ENCODE results near the gene ADAMTS2. TPM values are rescaled to one million over a fixed set of nuclear protein-coding genes. Genes with fewer than 3 reads are reported as not detected.

The ADAMTS2 gene
- total RNA-seq, 1 experiment from 2014 or later: not detected

DNA sequence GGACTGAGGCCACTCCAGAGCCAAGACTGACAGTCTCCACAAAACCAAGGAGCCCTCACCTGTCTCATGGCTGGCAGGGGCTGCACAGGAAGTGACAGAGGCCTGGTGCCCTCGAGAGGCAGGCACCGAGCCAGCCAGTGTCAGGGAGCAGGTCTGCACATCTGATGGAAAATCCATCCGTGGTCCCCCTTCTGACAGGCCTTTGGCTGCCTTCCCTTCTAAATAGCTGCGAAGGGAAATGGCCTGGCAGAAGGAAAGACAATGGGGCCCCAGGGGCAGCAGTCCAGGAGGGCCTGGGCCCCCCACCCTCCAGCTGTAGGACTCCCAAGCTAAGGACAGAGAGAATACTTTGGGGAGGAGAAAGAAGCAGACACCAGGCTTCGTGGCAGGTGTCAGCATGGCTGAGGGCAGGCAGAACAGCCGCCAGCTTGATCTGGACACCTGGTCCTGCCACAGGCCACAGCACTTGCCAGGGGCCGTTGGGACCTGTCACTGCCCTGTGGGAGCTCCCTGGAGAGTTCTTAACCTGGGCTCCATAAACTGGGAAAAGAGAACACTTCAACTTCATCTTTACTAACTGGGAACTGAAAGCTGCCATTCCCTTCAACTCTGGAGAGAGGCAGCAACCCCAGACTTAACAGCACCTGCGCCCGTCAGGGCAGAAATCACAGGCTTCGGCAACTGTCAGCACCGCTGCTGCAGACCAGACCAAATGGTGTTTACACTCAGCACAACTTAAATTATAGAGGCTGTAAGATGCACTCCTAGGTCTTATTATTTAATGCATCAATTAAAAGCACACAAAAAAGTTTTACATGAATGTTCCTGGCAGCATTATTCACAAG, 22.0 kb downstream of the ADAMTS2 start:
- TF ChIP-seq, protein P1, sequence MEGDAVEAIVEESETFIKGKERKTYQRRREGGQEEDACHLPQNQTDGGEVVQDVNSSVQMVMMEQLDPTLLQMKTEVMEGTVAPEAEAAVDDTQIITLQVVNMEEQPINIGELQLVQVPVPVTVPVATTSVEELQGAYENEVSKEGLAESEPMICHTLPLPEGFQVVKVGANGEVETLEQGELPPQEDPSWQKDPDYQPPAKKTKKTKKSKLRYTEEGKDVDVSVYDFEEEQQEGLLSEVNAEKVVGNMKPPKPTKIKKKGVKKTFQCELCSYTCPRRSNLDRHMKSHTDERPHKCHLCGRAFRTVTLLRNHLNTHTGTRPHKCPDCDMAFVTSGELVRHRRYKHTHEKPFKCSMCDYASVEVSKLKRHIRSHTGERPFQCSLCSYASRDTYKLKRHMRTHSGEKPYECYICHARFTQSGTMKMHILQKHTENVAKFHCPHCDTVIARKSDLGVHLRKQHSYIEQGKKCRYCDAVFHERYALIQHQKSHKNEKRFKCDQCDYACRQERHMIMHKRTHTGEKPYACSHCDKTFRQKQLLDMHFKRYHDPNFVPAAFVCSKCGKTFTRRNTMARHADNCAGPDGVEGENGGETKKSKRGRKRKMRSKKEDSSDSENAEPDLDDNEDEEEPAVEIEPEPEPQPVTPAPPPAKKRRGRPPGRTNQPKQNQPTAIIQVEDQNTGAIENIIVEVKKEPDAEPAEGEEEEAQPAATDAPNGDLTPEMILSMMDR (IDR thresholded peaks at IDR 0.05; ENCODE audit: unreplicated experiment): no peak
- no TSS peak for BruUV-seq (replicated peaks)
- Mint-ChIP-seq H3K27me3 (ENCODE audit: unreplicated experiment) (no peaks in the 10 kb centered on the region), H3K9me3 (ENCODE audit: low read depth, unreplicated experiment) (peaks cover 8% of the 10 kb centered on the region), H3K36me3 (ENCODE audit: insufficient read depth, unreplicated experiment) (peaks cover 5% of the 10 kb centered on the region), H3K27ac (ENCODE audit: unreplicated experiment) (no peak overlapping the region), H3K4me1 (ENCODE audit: low read depth, unreplicated experiment) (no peaks in the 10 kb centered on the region), H3K4me3 (ENCODE audit: low read depth, unreplicated experiment) (no peak overlapping the region)
- DNase-seq: no peak
- intact Hi-C loops (cut with micrococcal nuclease; ENCODE audit: unreplicated experiment): no loop called here
- CTCF ChIA-PET: no interaction called here

DNA sequence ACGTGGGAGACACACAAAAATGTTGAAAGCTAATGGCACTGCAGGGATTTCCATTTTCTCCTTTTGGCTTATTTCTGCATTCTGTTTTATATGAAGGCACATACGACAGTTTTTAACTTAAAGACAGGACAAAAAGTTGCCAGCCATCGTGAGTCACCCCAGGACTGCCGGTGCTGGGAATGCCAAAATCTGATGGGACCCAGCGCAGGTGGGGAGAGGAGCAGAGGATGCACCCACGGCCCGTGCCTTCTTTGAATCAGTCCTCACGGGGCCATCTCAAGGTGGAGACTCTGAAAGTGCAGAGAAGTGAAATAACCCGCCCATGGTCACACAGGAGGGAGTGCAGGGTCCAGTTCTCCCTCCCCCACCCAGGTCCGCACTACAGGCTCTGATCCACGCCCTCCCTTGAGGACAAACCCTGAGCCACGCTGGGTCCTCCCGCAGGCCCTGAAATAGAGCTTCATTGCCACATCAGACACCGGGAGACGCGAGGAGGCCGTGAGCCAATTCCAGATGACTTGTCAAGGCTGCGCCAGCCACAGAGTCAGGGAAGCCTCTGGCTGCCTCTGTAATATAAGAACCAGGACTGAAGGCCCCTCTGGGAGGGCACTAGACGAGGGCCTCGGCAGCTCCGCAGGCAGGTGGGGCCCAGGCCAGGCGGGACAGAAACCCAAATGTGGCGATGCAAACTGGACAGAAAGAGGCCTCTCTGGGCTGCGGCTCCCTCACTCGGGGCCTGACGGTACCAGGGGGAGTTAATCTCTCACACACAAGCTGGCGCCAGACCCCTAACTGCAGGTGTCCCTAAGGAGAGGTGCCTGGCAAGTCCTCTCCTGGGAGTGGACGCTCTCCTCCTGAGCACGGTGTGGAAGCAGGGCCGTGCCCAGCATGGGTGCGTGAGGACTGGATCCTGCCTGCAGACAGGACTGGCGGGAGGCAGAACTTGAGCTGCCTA, 22.9 kb downstream of the ADAMTS2 start:
- BruUV-seq (replicated peaks): no TSS peak
- no peak for DNase-seq

DNA sequence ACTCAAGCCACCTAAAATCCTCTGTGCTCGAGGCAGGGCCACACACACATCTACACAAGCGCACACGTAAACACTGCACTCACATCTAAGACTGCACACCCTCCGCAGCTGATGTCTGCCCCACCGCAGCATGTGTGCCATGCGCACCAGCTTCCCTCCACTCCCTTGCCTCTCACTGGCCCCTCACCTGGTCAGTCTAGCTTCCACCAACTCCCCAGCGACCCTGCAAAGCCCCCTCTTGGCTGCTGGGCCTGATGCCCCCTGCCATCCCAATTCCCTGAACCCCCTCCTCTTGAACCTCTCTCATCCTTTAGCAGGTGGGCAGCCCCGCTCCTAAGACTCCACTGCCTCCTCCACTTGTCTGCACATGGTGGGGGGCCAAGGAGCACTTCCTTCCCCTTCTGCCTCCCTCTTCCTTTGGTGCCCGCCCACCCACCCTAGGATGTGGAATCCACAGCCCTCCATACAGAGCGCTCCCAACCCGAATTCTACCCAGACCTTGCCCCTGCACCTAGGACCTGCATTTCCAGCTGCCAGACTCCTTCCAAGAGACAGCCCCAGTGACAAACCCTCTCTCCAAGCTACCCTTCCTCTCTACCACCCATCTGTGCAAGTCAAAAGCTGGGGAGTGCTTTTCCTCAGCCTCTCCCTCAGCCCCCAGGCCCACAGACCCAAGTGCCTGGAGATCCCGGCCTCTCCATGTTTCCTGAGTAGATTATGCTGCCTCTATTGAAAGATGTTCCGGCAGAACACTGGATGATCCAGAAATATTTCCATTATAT, 23.9 kb downstream of the ADAMTS2 start:
- intact Hi-C loops (cut with micrococcal nuclease; ENCODE audit: unreplicated experiment): no loop called here
- H3K9me3 Mint-ChIP-seq (ENCODE audit: low read depth, unreplicated experiment): peaks cover 5% of the 10 kb centered on the region
- H3K36me3 Mint-ChIP-seq (ENCODE audit: insufficient read depth, unreplicated experiment): peaks cover 5% of the 10 kb centered on the region
- CTCF ChIA-PET: no interaction called here
- no peaks in the 10 kb centered on the region for H3K27me3 Mint-ChIP-seq (ENCODE audit: unreplicated experiment)
- TF ChIP-seq, protein P1 (IDR thresholded peaks at IDR 0.05; ENCODE audit: unreplicated experiment): no peak
- no TSS peak for BruUV-seq (replicated peaks)
- no peak for DNase-seq
- H3K27ac Mint-ChIP-seq (ENCODE audit: unreplicated experiment): no peak overlapping the region
- H3K4me3 Mint-ChIP-seq (ENCODE audit: low read depth, unreplicated experiment): no peak overlapping the region
- H3K4me1 Mint-ChIP-seq (ENCODE audit: low read depth, unreplicated experiment): no peaks in the 10 kb centered on the region

More for the DNA sequence above, 22.9 kb downstream of the ADAMTS2 start:
- H3K9me3 Mint-ChIP-seq (ENCODE audit: low read depth, unreplicated experiment): peaks cover 5% of the 10 kb centered on the region
- no peak overlapping the region for H3K27ac Mint-ChIP-seq (ENCODE audit: unreplicated experiment)
- H3K4me3 Mint-ChIP-seq (ENCODE audit: low read depth, unreplicated experiment): no peak overlapping the region
- H3K4me1 Mint-ChIP-seq (ENCODE audit: low read depth, unreplicated experiment): no peaks in the 10 kb centered on the region
- peaks cover 5% of the 10 kb centered on the region for H3K36me3 Mint-ChIP-seq (ENCODE audit: insufficient read depth, unreplicated experiment)
- intact Hi-C loops (cut with micrococcal nuclease; ENCODE audit: unreplicated experiment): no loop called here
- CTCF ChIA-PET: no interaction called here
- TF ChIP-seq, protein P1 (IDR thresholded peaks at IDR 0.05; ENCODE audit: unreplicated experiment): no peak
- no peaks in the 10 kb centered on the region for H3K27me3 Mint-ChIP-seq (ENCODE audit: unreplicated experiment)

DNA sequence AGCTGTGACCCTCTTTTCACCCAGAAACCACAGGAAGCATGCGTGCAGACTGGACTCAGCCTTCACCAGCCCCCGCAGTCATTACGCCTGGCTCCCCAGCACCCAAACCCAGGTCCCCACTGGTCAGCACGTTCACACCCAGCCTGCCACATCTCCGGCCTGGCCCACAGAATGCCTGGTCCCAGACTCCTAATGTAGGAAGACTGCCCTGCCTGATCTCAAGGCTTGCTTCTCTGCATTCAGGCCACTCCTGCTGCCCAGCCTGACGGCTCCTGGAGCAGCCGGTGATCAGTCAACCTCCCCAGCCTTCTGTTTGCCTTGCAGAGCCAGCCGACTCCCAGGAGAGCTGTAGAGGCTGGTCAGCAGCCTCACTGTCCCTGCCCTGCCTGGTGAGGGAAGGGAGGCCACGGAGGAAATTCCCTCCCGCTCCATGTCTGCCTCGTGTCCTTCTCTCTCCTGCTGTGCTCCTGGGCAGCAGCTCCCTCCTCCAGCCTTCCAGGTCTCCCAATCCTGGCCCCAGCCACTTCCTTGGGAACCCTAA, 25.4 kb downstream of the ADAMTS2 start:
- TF ChIP-seq, protein P1 (IDR thresholded peaks at IDR 0.05; ENCODE audit: unreplicated experiment): no peak
- intact Hi-C loops (cut with micrococcal nuclease; ENCODE audit: unreplicated experiment): no loop called here
- no peak overlapping the region for H3K4me3 Mint-ChIP-seq (ENCODE audit: low read depth, unreplicated experiment)
- CTCF ChIA-PET: interaction anchor here (0.7 kb wide), 2 partner anchors 13 to 56 kb away, joined by 3 to 4 read pairs; no protein-coding TSS in a partner anchor
- H3K36me3 Mint-ChIP-seq (ENCODE audit: insufficient read depth, unreplicated experiment): peaks cover 5% of the 10 kb centered on the region
- no peak overlapping the region for H3K27ac Mint-ChIP-seq (ENCODE audit: unreplicated experiment)
- DNase-seq: no peak
- peaks cover 10% of the 10 kb centered on the region for H3K9me3 Mint-ChIP-seq (ENCODE audit: low read depth, unreplicated experiment)
- no peaks in the 10 kb centered on the region for H3K4me1 Mint-ChIP-seq (ENCODE audit: low read depth, unreplicated experiment)
- BruUV-seq (replicated peaks): no TSS peak
- no peaks in the 10 kb centered on the region for H3K27me3 Mint-ChIP-seq (ENCODE audit: unreplicated experiment)
